Neural cell (in vitro differentiated cells): ENCODE data around the gene ARMC2. TPM values are rescaled to one million over a fixed set of nuclear protein-coding genes. Genes with fewer than 3 reads are reported as not detected.
"Not testable (repeated sequence)": the region's sequence is repeated elsewhere in the genome, so short reads cannot be mapped to it uniquely, and the experiment has no call there.

Experiments used
- H2AFZ ChIP-seq: fragments of 200-600, 300-800 bp; sonication (generic), shearing (Covaris generic); 2 replicates; pipeline ENCODE4 v1.6.0; 2014; ENCODE audit warnings: low read depth, mild to moderate bottlenecking, antibody characterized with exemption, low read length, moderate library complexity
- H3F3A ChIP-seq: fragments of 200-600 bp; shearing (Covaris generic); 2 replicates; pipeline ENCODE4 v1.6.1; 2016; ENCODE audit warnings: mild to moderate bottlenecking, moderate library complexity, mixed read lengths, antibody characterized with exemption, low read length; ENCODE audit not compliant: insufficient read depth, poor library complexity, severe bottlenecking
- H3K27ac ChIP-seq: fragments of 200-600, 300-800 bp; sonication (generic), shearing (Covaris generic); 2 replicates; pipeline ENCODE4 v1.5.1; 2014; ENCODE audit warnings: mild to moderate bottlenecking, low read length, moderate library complexity
- H3K27me3 ChIP-seq: fragments of 300-800, 200-600 bp; sonication (generic), shearing (Covaris generic); 2 replicates; pipeline ENCODE4 v1.6.0; 2014; ENCODE audit warnings: mild to moderate bottlenecking, low read depth, low read length, moderate library complexity; ENCODE audit not compliant: insufficient read depth
- H3K36me3 ChIP-seq: fragments of 300-800, 200-600 bp; sonication (generic), shearing (Covaris generic); 2 replicates; pipeline ENCODE4 v1.5.1; 2014; ENCODE audit warnings: mild to moderate bottlenecking, antibody characterized with exemption, low read length, moderate library complexity; ENCODE audit not compliant: insufficient read depth
- H3K4me2 ChIP-seq: fragments of 300-800, 200-600 bp; sonication (generic), shearing (Covaris generic); 2 replicates; pipeline ENCODE4 v1.6.0; 2014; ENCODE audit warnings: mild to moderate bottlenecking, low read length
- H3K4me3 ChIP-seq: fragments of 300-800, 200-600 bp; sonication (generic), shearing (Covaris generic); 2 replicates; pipeline ENCODE4 v1.5.1; 2014; ENCODE audit warnings: mild to moderate bottlenecking, low read length, moderate library complexity
- H3K79me2 ChIP-seq: fragments of 200-600 bp; shearing (Covaris generic); replicated peaks from 2 replicates; pipeline ENCODE4 v1.6.0; 2014; ENCODE audit warnings: mild to moderate bottlenecking, low read length, moderate library complexity; ENCODE audit not compliant: insufficient read depth
- H3K9ac ChIP-seq: fragments of 300-800, 200-600 bp; sonication (generic), shearing (Covaris generic); 2 replicates; pipeline ENCODE4 v1.6.1; 2016; ENCODE audit warnings: mild to moderate bottlenecking, low read length, mixed read lengths
- H3K9me2 ChIP-seq: fragments of 200-600 bp; shearing (Covaris generic); 2 replicates; pipeline ENCODE4 v1.6.1; 2016; ENCODE audit warnings: mild to moderate bottlenecking, low read length, mixed read lengths; ENCODE audit not compliant: insufficient read depth
- H3K9me3 ChIP-seq: fragments of 200-600, 300-800 bp; sonication (generic), shearing (Covaris generic); 2 replicates; pipeline ENCODE4 v1.6.1; 2016; ENCODE audit warnings: mild to moderate bottlenecking, mixed run types, low read length, moderate library complexity, mixed read lengths
- H4K20me1 ChIP-seq: fragments of 200-600 bp; shearing (Covaris generic); 2 replicates; pipeline ENCODE4 v1.6.1; 2016; ENCODE audit warnings: mild to moderate bottlenecking, mixed run types; ENCODE audit not compliant: insufficient read depth
- CTCF ChIP-seq: fragments of 450-650 bp; IDR thresholded peaks from 2 replicates; pipeline ENCODE4 v1.5.1; 2014; ENCODE audit warnings: antibody characterized with exemption, mild to moderate bottlenecking, moderate library complexity; ENCODE audit not compliant: poor library complexity, severe bottlenecking
- EP300 ChIP-seq: fragments of 450-650 bp; conservative IDR thresholded peaks from 2 replicates; pipeline ENCODE4 v1.6.1; 2014; ENCODE audit warnings: antibody characterized with exemption, mild to moderate bottlenecking, moderate library complexity; ENCODE audit not compliant: poor library complexity, severe bottlenecking
- EZH2 ChIP-seq: fragments of 200-600, 300-800 bp; shearing (Covaris generic), sonication (generic); IDR thresholded peaks from 2 replicates; pipeline ENCODE4 v1.6.1; 2014; ENCODE audit warnings: antibody characterized with exemption, low read length, borderline replicate concordance, mild to moderate bottlenecking; ENCODE audit not compliant: insufficient read depth, poor library complexity, severe bottlenecking
- MXI1 ChIP-seq: fragments of 450-650 bp; conservative IDR thresholded peaks from 2 replicates; pipeline ENCODE4 v1.6.1; 2014; ENCODE audit warnings: antibody characterized with exemption, mild to moderate bottlenecking; ENCODE audit not compliant: poor library complexity, severe bottlenecking
- POLR2AphosphoS5 ChIP-seq: IDR thresholded peaks from 2 replicates; pipeline ENCODE4 v1.6.1; 2012
- RAD21 ChIP-seq: fragments of 450-650 bp; conservative IDR thresholded peaks from 2 replicates; pipeline ENCODE4 v1.6.1; 2014; ENCODE audit warnings: antibody characterized with exemption, mild to moderate bottlenecking, moderate library complexity
- SMC3 ChIP-seq: fragments of 450-650 bp; conservative IDR thresholded peaks from 2 replicates; pipeline ENCODE4 v1.6.1; 2014; ENCODE audit warnings: antibody characterized with exemption, mild to moderate bottlenecking, moderate library complexity; ENCODE audit not compliant: poor library complexity
- TAF1 ChIP-seq: IDR thresholded peaks from 2 replicates; pipeline ENCODE4 v1.6.1; 2012; ENCODE audit warnings: low read depth
- polyA plus RNA-seq: library from polyadenylated mRNA; depleted of rRNA; stranded (reverse); fragments of >200 nt; gene quantifications from 2 replicates; pipeline ENCODE4 v1.2.3, GENCODE V29; 2014
- TF ChIP-seq, protein P1 (sequence below): IDR thresholded peaks from 2 replicates; pipeline ENCODE4 v1.6.1; 2012; ENCODE audit warnings: borderline replicate concordance

ARMC2 gene
- polyA plus RNA-seq, 1 donor from 2014 or later = 18.6 TPM

DNA sequence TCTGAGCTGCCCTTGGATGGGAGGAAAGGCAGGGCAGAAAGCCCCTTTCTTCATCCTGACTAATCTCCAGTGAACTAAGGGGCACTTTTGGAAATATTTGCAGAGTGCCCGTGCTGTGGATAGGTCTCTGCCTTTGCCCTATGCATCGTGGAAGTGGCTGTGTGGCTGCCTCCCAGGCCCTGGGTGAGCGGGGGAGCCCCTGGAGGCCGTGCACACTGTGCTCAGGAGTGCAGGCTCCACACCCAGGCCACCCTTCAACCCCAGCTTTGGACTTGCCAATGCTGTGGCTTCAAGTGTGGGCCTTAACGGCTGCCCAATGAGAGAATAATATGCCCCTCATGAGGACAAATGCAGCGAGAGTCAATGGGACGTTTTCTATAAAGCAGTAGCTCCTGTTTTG is 36.7 kb upstream of the ARMC2 start:
- no peaks in the 10 kb centered on the region for H4K20me1 ChIP-seq
- H2AFZ ChIP-seq = no peak overlapping the region
- no peak overlapping the region for H3K9ac ChIP-seq
- H3K9me2 ChIP-seq = no peaks in the 10 kb centered on the region
- no peaks in the 10 kb centered on the region for H3K79me2 ChIP-seq
- TF ChIP-seq, protein P1, sequence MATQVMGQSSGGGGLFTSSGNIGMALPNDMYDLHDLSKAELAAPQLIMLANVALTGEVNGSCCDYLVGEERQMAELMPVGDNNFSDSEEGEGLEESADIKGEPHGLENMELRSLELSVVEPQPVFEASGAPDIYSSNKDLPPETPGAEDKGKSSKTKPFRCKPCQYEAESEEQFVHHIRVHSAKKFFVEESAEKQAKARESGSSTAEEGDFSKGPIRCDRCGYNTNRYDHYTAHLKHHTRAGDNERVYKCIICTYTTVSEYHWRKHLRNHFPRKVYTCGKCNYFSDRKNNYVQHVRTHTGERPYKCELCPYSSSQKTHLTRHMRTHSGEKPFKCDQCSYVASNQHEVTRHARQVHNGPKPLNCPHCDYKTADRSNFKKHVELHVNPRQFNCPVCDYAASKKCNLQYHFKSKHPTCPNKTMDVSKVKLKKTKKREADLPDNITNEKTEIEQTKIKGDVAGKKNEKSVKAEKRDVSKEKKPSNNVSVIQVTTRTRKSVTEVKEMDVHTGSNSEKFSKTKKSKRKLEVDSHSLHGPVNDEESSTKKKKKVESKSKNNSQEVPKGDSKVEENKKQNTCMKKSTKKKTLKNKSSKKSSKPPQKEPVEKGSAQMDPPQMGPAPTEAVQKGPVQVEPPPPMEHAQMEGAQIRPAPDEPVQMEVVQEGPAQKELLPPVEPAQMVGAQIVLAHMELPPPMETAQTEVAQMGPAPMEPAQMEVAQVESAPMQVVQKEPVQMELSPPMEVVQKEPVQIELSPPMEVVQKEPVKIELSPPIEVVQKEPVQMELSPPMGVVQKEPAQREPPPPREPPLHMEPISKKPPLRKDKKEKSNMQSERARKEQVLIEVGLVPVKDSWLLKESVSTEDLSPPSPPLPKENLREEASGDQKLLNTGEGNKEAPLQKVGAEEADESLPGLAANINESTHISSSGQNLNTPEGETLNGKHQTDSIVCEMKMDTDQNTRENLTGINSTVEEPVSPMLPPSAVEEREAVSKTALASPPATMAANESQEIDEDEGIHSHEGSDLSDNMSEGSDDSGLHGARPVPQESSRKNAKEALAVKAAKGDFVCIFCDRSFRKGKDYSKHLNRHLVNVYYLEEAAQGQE = no peak
- TF ChIP-seq SMC3 = no peak
- no peak for TF ChIP-seq POLR2AphosphoS5
- no peak for TF ChIP-seq MXI1
- no peak for TF ChIP-seq TAF1
- TF ChIP-seq CTCF = no peak
- TF ChIP-seq RAD21 = no peak
- no peak for TF ChIP-seq EZH2
- TF ChIP-seq EP300 = no peak
- no peak overlapping the region for H3K4me3 ChIP-seq
- no peak overlapping the region for H3K4me2 ChIP-seq
- H3K27ac ChIP-seq = no peak overlapping the region
- no peaks in the 10 kb centered on the region for H3K27me3 ChIP-seq
- no peaks in the 10 kb centered on the region for H3K9me3 ChIP-seq
- no peaks in the 10 kb centered on the region for H3K36me3 ChIP-seq
- H3F3A ChIP-seq = no peaks in the 10 kb centered on the region

DNA sequence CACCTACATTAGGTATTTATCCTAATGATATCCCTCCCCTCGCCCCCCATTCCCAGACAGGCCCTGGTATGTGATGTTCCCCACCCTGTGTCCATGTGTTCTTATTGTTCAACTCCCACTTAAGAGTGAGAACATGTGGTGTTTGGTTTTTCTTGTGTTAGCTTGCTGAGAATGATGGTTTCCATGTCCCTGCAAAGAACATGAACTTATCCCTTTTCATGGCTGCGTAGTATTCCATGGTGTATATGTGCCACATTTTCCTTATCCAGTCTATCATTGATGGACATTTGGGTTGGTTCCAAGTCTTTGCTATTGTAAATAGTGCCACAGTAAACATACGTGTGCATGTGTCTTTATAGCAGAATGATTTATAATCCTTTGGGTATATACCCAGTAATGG is 35.0 kb upstream of the ARMC2 start:
- H3K9ac ChIP-seq, H4K20me1 ChIP-seq: not testable (repeated sequence)

GRCh38 chr6:108817276-108817675 is 30.9 kb upstream of the ARMC2 start:
- not testable (repeated sequence) for H3K27me3 ChIP-seq

More for the DNA sequence above, 35.0 kb upstream of the ARMC2 start:
- H3K27ac ChIP-seq, H3F3A ChIP-seq, H3K4me2 ChIP-seq, H3K36me3 ChIP-seq, H3K27me3 ChIP-seq, H3K4me3 ChIP-seq, H3K9me3 ChIP-seq, H2AFZ ChIP-seq, H3K79me2 ChIP-seq, H3K9me2 ChIP-seq: not testable (repeated sequence)

More at GRCh38 chr6:108817276-108817675, 30.9 kb upstream of the ARMC2 start:
- H3K36me3 ChIP-seq, H3K9ac ChIP-seq, H3K9me3 ChIP-seq, H3K79me2 ChIP-seq, H3K4me2 ChIP-seq, H3K9me2 ChIP-seq, H4K20me1 ChIP-seq, H3K27ac ChIP-seq, H3K4me3 ChIP-seq, H2AFZ ChIP-seq, H3F3A ChIP-seq: not testable (repeated sequence)
